Neuron (in vitro differentiated cells): ENCODE measurements around the gene IKZF1.

Source experiments
- H2AFZ ChIP-seq: one replicate; pipeline ENCODE4 v1.6.1; 2013; ENCODE audit warnings: low read depth, mild to moderate bottlenecking, inconsistent platforms, low read length, moderate library complexity
- H3K27me3 ChIP-seq: one replicate; pipeline ENCODE4 v1.6.1; 2013; ENCODE audit warnings: low read length; ENCODE audit not compliant: insufficient read depth
- H3K36me3 ChIP-seq: one replicate; pipeline ENCODE4 v1.6.1; 2013; ENCODE audit warnings: low read length; ENCODE audit not compliant: insufficient read depth
- H3K4me1 ChIP-seq: one replicate; pipeline ENCODE4 v1.6.1; 2013; ENCODE audit warnings: low read length; ENCODE audit not compliant: insufficient read depth
- H3K4me3 ChIP-seq: 2 replicates; pipeline ENCODE4 v1.5.1; 2013; ENCODE audit warnings: mild to moderate bottlenecking, low read length, moderate library complexity
- H3K9me3 ChIP-seq: one replicate; pipeline ENCODE4 v1.6.1; 2013; ENCODE audit warnings: low read length

The IKZF1 gene

DNA sequence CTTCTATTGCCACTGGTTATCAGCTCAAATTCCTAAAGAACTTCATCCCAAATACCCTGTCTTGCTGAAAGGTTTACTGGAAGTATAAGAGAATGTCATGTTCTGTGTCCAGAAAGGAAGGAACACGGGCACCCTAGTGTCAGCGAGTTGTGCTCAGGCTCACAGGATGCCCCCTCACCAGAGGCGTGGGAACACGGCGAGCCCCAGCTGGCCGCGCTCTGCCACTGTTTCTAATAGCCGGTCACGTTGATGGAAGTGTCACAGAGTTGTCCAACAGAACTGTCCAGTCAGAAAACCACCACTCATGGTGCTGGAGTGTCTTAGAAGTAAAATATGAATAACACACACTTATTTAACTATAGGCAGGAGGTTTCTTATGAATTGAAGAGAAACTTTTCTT, 72.8 kb downstream of the IKZF1 start:
- no peaks in the 10 kb centered on the region for H3K36me3 ChIP-seq
- H3K27me3 ChIP-seq: no peaks in the 10 kb centered on the region
- no peaks in the 10 kb centered on the region for H3K9me3 ChIP-seq
- no peak overlapping the region for H3K4me3 ChIP-seq
- no peak overlapping the region for H2AFZ ChIP-seq
- peaks cover 10% of the 10 kb centered on the region for H3K4me1 ChIP-seq

DNA sequence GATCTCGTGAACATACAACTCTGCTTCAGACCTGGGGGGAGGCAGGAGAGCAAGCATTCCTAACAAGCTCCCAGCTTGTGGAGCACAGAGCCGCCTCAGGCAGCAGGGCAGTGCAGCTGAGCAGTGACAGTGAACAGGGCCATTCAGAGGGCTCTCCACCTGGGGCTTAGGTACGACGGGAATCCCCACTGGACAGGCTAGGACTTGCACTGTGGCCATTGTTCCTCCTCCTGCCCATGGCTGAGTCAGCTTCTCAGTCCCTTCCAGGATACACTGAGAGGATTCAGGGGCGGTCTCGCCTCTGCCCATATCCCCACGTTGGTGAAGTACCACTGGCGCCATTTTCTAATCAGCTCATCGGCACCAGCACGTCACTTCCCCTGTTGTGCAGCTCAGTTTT, 74.6 kb downstream of the IKZF1 start:
- Histone ChIP-seq H3K27me3 (no peaks in the 10 kb centered on the region), H2AFZ (no peak overlapping the region), H3K4me1 (peaks cover 10% of the 10 kb centered on the region), H3K36me3 (no peaks in the 10 kb centered on the region), H3K9me3 (no peaks in the 10 kb centered on the region), H3K4me3 (no peak overlapping the region)

DNA sequence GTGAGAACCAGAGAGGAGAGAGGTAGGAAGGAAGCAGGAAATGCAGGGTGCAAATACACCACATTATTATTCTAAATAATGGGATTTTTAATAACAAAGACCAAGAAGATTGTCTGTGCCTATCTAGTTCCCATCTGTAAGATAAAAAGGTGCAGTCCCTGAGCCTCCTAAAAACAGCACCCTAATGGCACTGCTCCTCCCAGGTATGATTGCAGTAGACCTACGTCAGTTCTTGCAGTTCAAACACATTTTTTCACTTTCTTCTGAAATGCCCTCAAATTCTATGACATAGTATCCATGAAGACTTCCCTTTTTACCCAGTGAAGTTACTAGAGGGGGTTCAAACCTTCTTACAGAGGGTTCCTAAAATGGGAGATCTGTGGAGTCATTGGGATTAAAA, 75.0 kb downstream of the IKZF1 start:
- H3K36me3 ChIP-seq: no peaks in the 10 kb centered on the region
- peaks cover 10% of the 10 kb centered on the region for H3K4me1 ChIP-seq
- H3K9me3 ChIP-seq: no peaks in the 10 kb centered on the region
- no peak overlapping the region for H2AFZ ChIP-seq
- H3K4me3 ChIP-seq: no peak overlapping the region
- H3K27me3 ChIP-seq: no peaks in the 10 kb centered on the region

DNA sequence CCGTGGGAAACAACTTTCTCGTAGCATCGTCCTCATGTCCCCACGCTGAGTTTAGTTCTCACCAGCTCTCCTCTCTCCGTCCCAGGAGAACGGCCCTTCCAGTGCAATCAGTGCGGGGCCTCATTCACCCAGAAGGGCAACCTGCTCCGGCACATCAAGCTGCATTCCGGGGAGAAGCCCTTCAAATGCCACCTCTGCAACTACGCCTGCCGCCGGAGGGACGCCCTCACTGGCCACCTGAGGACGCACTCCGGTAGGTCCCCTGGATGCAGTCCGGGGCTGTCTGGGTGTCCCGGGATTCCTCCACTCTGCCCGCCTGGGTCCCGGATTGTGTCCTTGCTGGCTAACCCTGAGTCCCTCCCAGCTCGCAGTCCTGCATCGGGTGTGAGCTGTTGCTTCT, 77.9 kb downstream of the IKZF1 start:
- H3K27me3 ChIP-seq: no peaks in the 10 kb centered on the region
- no peak overlapping the region for H2AFZ ChIP-seq
- H3K9me3 ChIP-seq: no peaks in the 10 kb centered on the region
- H3K4me3 ChIP-seq: no peak overlapping the region
- no peaks in the 10 kb centered on the region for H3K36me3 ChIP-seq
- peaks cover 7% of the 10 kb centered on the region for H3K4me1 ChIP-seq

DNA sequence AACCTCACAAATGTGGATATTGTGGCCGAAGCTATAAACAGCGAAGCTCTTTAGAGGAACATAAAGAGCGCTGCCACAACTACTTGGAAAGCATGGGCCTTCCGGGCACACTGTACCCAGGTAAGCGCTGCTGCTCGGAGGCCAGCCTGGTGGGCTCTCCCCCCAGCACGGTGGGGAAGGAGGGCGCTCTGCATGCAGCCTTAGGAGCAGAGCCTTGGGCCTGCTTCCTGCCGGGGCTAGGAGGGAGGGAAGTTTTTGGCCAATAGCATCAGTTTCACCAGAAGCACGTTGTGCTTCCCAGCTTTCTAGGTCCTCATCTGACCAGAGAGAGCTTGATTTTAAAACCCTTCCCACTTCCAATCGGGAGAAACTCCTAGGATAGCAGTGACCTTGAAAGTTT, 82.8 kb downstream of the IKZF1 start:
- Histone ChIP-seq H3K9me3 (no peaks in the 10 kb centered on the region), H3K4me3 (no peak overlapping the region), H3K36me3 (peaks cover 2% of the 10 kb centered on the region), H3K4me1 (no peaks in the 10 kb centered on the region), H3K27me3 (no peaks in the 10 kb centered on the region), H2AFZ (no peak overlapping the region)

DNA sequence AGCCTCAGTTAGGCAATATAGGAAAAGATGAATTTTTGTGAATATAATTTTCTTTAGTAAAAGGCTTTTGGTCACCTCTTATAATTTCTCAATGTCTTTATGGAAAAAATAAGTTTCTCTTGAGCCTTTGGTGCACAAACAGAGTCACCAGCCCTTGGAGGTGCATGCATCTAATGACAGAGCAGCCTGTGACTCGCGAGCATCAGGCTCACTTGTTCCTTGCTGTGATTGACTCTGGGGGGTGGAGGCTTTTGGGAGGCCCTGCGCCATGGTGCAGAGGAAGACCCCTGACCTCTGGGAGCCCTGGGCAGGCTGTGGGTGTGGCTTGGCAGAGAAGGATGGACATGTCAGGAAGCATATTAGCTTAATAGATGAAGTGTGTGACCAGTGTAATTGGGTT, 85.4 kb downstream of the IKZF1 start:
- H3K4me1 ChIP-seq: no peaks in the 10 kb centered on the region
- H3K36me3 ChIP-seq: peaks cover 6% of the 10 kb centered on the region
- H3K27me3 ChIP-seq: no peaks in the 10 kb centered on the region
- H3K4me3 ChIP-seq: no peak overlapping the region
- H2AFZ ChIP-seq: no peak overlapping the region
- peaks cover 2% of the 10 kb centered on the region for H3K9me3 ChIP-seq

DNA sequence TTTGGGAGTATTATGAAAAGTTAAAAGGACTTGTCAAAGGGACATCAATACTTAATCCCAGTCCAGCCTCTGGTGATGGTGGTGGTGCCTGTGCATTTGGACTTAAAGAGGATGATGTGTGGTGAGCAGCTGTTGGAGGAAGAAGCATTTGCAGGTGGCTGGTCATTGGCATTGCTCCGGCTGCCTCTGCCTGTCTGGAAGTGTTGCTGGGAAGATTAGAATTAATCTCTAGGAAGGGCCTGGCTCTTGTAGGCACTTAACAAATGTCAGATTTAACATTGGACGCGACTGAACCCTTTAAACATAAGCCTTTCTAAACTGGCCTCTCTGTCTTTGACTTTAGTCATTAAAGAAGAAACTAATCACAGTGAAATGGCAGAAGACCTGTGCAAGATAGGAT, 86.9 kb downstream of the IKZF1 start:
- peaks cover 3% of the 10 kb centered on the region for H3K4me1 ChIP-seq
- H3K9me3 ChIP-seq: peaks cover 2% of the 10 kb centered on the region
- H3K36me3 ChIP-seq: peaks cover 6% of the 10 kb centered on the region

DNA sequence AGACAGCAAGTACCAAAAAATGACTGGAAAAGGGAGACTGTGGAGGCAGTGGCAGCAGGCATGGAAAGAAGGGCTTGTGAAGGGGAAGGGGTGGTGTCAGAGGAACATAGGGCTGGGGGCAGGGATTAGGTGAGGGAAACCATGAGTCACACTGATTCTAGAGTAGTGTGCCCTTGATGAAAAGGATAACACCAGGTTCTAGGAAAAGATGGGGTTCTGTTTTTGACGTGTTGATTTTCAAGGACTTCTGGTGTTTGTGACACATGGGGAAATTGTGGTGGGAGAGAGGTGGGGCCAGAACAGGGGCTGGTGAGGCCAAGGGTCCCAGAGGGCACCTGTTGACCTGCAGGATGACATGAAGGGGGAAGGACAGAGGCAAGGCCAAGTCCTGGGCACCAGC, 88.6 kb downstream of the IKZF1 start:
- no peak overlapping the region for H2AFZ ChIP-seq
- H3K27me3 ChIP-seq: no peaks in the 10 kb centered on the region
- no peak overlapping the region for H3K4me3 ChIP-seq
- H3K9me3 ChIP-seq: peaks cover 2% of the 10 kb centered on the region
- peaks cover 3% of the 10 kb centered on the region for H3K4me1 ChIP-seq
- peaks cover 6% of the 10 kb centered on the region for H3K36me3 ChIP-seq

More for the DNA sequence above, 86.9 kb downstream of the IKZF1 start:
- Histone ChIP-seq H3K4me3 (no peak overlapping the region), H2AFZ (no peak overlapping the region), H3K27me3 (no peaks in the 10 kb centered on the region)

DNA sequence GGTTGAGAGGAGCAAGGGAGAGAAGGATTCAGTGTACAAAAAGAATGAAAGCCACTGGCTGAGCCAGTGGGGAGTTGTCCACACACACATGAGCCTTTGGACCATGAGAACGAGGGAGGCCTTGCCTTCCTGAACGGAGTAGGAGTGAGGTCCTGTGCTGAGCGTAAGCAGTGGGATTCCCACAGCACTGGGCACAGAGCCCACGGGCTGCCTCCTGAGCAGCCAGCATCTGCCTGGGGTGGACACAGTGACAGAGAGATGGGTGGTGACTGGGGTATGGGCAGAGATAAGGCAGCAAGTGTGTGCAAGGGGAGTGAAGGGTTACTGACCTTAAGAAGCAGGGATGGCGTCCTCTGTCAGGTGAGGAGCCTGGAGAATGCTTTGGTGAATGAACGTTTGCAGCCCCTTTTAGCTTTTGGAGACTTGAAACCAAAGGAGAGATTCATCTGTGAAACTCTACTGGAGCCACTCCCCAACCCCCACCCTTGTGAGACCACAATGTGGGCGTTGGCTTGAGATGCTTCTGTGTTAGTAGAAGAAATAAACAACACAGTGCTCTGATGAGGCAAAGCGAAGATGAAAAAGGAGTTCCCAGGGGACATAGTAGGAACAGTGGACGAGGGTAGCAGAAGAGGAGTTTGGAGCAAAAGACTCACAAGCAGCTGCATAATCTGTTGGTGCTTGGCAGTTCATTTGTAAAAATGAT, 89.2 kb downstream of the IKZF1 start:
- Histone ChIP-seq H3K4me3 (no peak overlapping the region), H2AFZ (no peak overlapping the region), H3K9me3 (peaks cover 2% of the 10 kb centered on the region), H3K27me3 (no peaks in the 10 kb centered on the region), H3K36me3 (peaks cover 6% of the 10 kb centered on the region), H3K4me1 (peaks cover 3% of the 10 kb centered on the region)

DNA sequence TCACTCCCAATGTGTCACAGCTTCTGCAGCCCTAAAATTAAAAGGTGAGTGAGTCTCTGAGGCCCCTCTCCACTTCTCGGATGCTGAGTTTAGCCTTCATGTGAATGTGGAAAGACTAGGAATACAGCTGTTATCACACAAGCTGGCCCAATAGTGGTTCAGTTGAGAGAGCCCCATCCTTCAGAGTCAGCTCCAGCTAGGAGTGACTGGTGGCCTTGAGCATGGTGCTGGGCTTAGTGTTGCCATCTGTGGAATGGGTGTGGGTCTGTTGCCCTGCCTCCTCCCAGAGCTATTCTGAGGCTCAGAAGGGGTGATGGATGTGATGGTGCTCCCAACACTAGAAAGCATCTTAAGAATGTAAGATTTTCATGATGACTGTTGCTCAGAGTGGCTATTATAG, 89.8 kb downstream of the IKZF1 start:
- Histone ChIP-seq H3K27me3 (no peaks in the 10 kb centered on the region), H3K36me3 (peaks cover 6% of the 10 kb centered on the region), H3K4me3 (no peak overlapping the region), H3K9me3 (peaks cover 2% of the 10 kb centered on the region), H3K4me1 (peaks cover 3% of the 10 kb centered on the region), H2AFZ (no peak overlapping the region)

DNA sequence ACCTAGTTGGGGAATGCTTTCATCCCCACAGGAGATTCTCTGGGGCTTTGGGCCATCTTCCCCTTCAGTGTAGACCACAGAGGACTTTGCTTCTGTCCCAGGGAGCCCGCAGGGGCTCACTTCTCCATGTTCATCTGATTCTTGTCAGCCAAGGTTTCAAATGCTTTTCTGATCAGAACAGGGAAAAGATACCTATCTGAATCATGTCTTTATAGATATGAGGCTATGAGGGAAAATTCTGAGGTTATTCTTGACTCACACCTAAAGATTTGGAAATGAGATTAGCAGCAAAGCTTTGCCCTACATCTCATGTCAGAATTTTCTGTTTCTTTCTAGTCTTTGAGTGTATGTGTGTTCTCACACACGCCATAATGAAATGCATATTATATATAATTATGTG, 92.3 kb downstream of the IKZF1 start:
- Histone ChIP-seq H2AFZ (no peak overlapping the region), H3K4me1 (peaks cover 3% of the 10 kb centered on the region), H3K27me3 (no peaks in the 10 kb centered on the region), H3K9me3 (peaks cover 2% of the 10 kb centered on the region), H3K36me3 (peaks cover 6% of the 10 kb centered on the region), H3K4me3 (no peak overlapping the region)

DNA sequence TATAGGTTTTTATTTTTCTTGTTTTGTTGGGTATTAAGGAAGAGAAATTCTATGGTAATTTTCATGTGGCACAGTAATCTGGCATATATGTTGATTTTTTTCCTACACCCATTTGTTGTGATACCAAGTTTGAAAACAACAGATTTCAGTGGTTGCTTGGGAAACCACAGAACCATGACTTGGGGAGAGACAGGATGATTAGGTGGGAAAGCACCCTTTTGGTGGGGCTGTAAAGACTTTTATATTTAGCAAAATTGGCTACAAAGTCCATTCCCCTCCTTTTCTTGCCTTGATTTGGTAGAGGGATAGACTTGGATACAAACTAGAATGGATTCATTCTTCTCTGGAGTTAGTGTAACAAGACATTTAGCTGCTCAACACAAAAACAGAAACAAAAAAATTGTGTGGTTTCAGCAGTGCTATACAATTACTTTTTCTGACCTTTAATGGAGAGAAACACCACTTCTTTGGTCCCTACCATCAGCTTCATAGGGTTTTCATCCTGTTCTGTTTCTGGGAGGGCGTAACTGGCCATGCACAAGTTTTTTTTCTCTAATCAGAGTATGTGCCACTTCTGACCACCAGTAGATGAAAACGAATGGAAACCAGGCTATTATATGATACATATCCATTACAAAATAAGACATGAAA, 92.9 kb downstream of the IKZF1 start:
- peaks cover 4% of the 10 kb centered on the region for H3K36me3 ChIP-seq
- H2AFZ ChIP-seq: no peak overlapping the region
- H3K4me3 ChIP-seq: no peak overlapping the region
- H3K27me3 ChIP-seq: no peaks in the 10 kb centered on the region
- peaks cover 2% of the 10 kb centered on the region for H3K9me3 ChIP-seq
- peaks cover 3% of the 10 kb centered on the region for H3K4me1 ChIP-seq

DNA sequence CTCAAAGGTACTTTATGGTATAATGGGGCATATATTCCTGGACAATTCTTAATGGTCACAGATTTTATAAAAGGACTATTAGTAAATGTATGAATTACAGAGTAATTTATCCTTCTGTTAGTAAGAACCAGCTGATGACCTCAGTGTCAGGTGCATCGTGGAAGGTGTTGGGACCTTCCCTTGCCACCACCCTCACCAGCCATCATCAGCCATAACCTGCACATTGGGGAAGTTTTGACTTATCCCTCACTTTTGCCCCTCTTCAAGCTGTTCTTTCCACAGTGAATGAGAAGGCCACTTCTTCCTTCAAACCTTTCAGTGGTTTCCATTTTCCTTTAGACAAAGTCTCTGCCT, 93.4 kb downstream of the IKZF1 start:
- H3K27me3 ChIP-seq: no peaks in the 10 kb centered on the region
- H3K9me3 ChIP-seq: peaks cover 2% of the 10 kb centered on the region
- H3K36me3 ChIP-seq: no peaks in the 10 kb centered on the region
- peaks cover 3% of the 10 kb centered on the region for H3K4me1 ChIP-seq
- H2AFZ ChIP-seq: no peak overlapping the region
- H3K4me3 ChIP-seq: no peak overlapping the region

DNA sequence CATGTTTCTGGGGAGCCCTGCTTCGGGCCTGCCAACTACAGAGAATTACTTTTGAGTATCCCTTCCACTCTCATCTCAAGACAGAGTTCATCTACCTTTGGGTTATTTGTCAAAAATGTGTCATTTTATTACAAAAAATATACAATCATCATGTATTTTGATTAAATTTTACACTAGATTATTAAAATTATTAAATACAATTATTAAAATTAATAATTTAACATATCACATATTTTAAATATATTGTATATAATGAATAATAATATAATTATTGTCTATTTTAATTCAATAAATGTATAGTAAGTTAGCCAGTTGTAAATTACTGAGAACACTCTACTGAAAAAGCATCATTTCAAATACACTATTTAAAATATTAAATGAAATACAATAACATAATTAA, 94.7 kb downstream of the IKZF1 start:
- no peaks in the 10 kb centered on the region for H3K27me3 ChIP-seq

More for the DNA sequence above, 94.7 kb downstream of the IKZF1 start:
- no peak overlapping the region for H2AFZ ChIP-seq
- no peaks in the 10 kb centered on the region for H3K36me3 ChIP-seq
- H3K4me3 ChIP-seq: no peak overlapping the region
- peaks cover 3% of the 10 kb centered on the region for H3K4me1 ChIP-seq
- peaks cover 2% of the 10 kb centered on the region for H3K9me3 ChIP-seq
